CD4-positive, CD25-positive, alpha-beta regulatory T cell (primary cell): Measurements from ENCODE around the gene ANAPC15. TPM values are rescaled to one million over a fixed set of nuclear protein-coding genes. Genes with fewer than 3 reads are reported as not detected.
"Not testable (repeated sequence)": the region's sequence is repeated elsewhere in the genome, so short reads cannot be mapped to it uniquely, and the experiment has no call there.

Experiments
- ATAC-seq, 2 donors: fragments of 150-1000 bp; cut with Tn5 transposase; one replicate each; pipeline ENCODE4 v1.10.0; 2021; ENCODE audit warnings: low read depth in 2 of 2, moderate number of reproducible peaks in 2 of 2, moderate library complexity in 1 of 2
- DNase-seq, 3 donors: peaks; one replicate each; pipeline versions ENCODE4 v3.0.0 to v3.0.0-alpha.2; 2012 to 2022; ENCODE audit warnings: mixed read lengths in 1 of 3
- H3K27ac ChIP-seq: one replicate; pipeline ENCODE4 v1.7.0; 2013; ENCODE audit warnings: mild to moderate bottlenecking, low read length; ENCODE audit not compliant: insufficient read depth, poor library complexity, severe bottlenecking
- H3K27me3 ChIP-seq: one replicate; pipeline ENCODE4 v1.7.0; 2013; ENCODE audit warnings: low read length; ENCODE audit not compliant: control insufficient read depth, insufficient read depth
- H3K36me3 ChIP-seq: one replicate; pipeline ENCODE4 v1.7.0; 2013; ENCODE audit warnings: mild to moderate bottlenecking, low read length, moderate library complexity; ENCODE audit not compliant: control insufficient read depth, insufficient read depth
- H3K4me1 ChIP-seq: 2 replicates; pipeline ENCODE4 v1.7.0; 2013; ENCODE audit warnings: mild to moderate bottlenecking, low read length; ENCODE audit not compliant: insufficient read depth, control insufficient read depth, poor library complexity, severe bottlenecking
- H3K4me3 ChIP-seq: one replicate; pipeline ENCODE4 v1.7.0; 2013; ENCODE audit warnings: low read depth, mild to moderate bottlenecking, low read length, moderate library complexity
- H3K9me3 ChIP-seq, 2 experiments: 1 replicate in 1 of 2; 2 replicates in 1 of 2; pipeline ENCODE4 v1.7.0; 2013; ENCODE audit warnings: low read length in 2 of 2, mild to moderate bottlenecking in 1 of 2, moderate library complexity in 1 of 2; ENCODE audit not compliant: control insufficient read depth in 2 of 2
- H3K27ac Mint-ChIP-seq, 3 donors: one replicate each; pipeline ENCODE4 v1.8.0; 2020 to 2022; ENCODE audit warnings: mild to moderate bottlenecking in 3 of 3, mixed read lengths in 3 of 3, moderate library complexity in 2 of 3
- H3K27me3 Mint-ChIP-seq: one replicate; pipeline ENCODE4 v1.8.0; 2022; ENCODE audit warnings: mild to moderate bottlenecking, mixed read lengths
- H3K36me3 Mint-ChIP-seq: one replicate; pipeline ENCODE4 v1.8.0; 2020; ENCODE audit warnings: mixed read lengths
- H3K4me1 Mint-ChIP-seq, 4 donors: one replicate each; pipeline ENCODE4 v1.8.0; 2020 to 2022; ENCODE audit warnings: mixed read lengths in 4 of 4, mild to moderate bottlenecking in 1 of 4
- H3K4me3 Mint-ChIP-seq, 4 donors: one replicate each; pipeline ENCODE4 v1.8.0; 2020 to 2022; ENCODE audit warnings: mild to moderate bottlenecking in 4 of 4, mixed read lengths in 4 of 4, moderate library complexity in 3 of 4
- H3K9me3 Mint-ChIP-seq, 7 donors: one replicate each; pipeline ENCODE4 v1.8.0; 2020 to 2022; ENCODE audit warnings: mixed read lengths in 7 of 7, mild to moderate bottlenecking in 3 of 7, moderate library complexity in 2 of 7
- polyA plus RNA-seq, 4 donors: library from polyadenylated mRNA; unstranded; fragments of 300-500 nt; fragmentation: Illumina TruSeq; gene quantifications; one replicate each; pipeline ENCODE4 v1.2.3, GENCODE V29; 2021
- total RNA-seq: library from RNA; stranded (reverse); gene quantifications from one replicate; pipeline ENCODE4 v1.2.3, GENCODE V29; 2022

Gene ANAPC15
- total and polyA plus RNA-seq, 5 donors from 2014 or later = 46.3 to 103 (median 96.7) TPM

DNA sequence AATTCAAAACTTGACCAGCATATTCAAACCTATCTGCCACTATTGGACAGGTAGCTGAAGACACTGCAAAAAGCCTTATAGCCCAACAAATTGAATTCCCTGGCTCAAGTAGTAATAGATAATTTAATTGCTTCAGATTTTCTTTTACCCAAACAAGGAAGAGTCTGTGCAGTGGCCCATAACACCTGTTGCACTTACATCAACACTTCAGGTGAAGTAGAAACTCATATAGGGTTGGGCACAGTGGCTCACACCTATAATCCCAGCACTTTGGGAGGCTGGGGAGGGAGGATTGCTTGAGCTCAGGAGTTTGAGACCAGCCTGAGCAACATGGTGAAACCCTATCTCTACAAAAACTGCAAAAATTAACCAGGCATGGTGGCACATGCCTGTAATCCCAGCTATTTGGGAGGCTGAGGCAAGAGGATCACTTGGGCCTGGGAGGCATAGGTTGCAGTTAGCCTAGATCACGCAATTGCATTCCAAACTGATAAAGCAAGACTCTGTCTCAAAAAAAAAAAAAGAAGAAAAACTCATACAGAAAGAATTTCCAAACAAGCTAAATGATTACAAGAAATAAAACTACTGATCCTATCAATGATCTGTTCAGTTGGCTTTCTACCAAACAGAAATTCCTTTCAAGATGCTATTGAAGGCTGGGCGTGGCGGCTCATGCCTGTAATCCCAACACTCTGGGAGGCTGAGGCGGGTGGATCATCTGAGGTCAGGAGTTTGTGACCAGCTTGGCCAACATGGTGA lies 32.5 kb upstream of the ANAPC15 start:
- no peaks in the 10 kb centered on the region for H3K36me3 ChIP-seq
- H3K27me3 ChIP-seq = no peaks in the 10 kb centered on the region
- peaks cover 19% of the 10 kb centered on the region for H3K27me3 Mint-ChIP-seq
- H3K4me1 ChIP-seq = no peaks in the 10 kb centered on the region
- DNase-seq (no peak), ATAC-seq (no peak)
- H3K4me1 Mint-ChIP-seq = peaks cover 0 to 4% (median 0%) of the 10 kb centered on the region in 4 donors
- no peak overlapping the region for H3K4me3 ChIP-seq
- H3K36me3 Mint-ChIP-seq = no peaks in the 10 kb centered on the region
- H3K9me3 ChIP-seq = no peaks in the 10 kb centered on the region
- no peak overlapping the region for H3K4me3 Mint-ChIP-seq
- no peak overlapping the region for H3K27ac Mint-ChIP-seq
- no peak overlapping the region for H3K27ac ChIP-seq
- H3K9me3 Mint-ChIP-seq = no peaks in the 10 kb centered on the region

DNA sequence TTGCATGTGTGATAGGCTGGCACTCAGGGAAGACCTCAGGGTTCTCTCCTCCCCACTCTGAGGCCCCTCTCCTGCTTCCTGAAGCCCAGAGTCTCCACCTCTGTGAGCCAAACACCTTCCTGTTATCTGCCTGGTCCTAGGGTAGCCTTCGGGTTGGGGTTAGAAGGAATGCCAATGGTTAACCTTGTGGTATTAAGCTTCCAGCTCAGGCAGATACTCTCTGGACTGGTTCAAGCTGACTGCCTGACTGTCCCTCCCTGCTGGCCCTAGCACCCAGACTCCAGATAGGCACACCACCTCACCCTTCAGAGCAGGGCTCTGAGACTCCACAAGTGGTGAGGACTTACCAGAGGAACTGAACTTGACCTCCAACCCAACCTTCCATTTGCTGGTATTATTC lies 30.0 kb upstream of the ANAPC15 start:
- not testable (repeated sequence) for H3K4me1 ChIP-seq, H3K36me3 Mint-ChIP-seq, H3K27me3 ChIP-seq, H3K9me3 ChIP-seq, H3K36me3 ChIP-seq, H3K4me3 ChIP-seq, ATAC-seq, H3K4me1 Mint-ChIP-seq, H3K27ac ChIP-seq, H3K4me3 Mint-ChIP-seq, H3K27ac Mint-ChIP-seq, DNase-seq, H3K9me3 Mint-ChIP-seq
- H3K27me3 Mint-ChIP-seq = peaks cover 19% of the 10 kb centered on the region

DNA sequence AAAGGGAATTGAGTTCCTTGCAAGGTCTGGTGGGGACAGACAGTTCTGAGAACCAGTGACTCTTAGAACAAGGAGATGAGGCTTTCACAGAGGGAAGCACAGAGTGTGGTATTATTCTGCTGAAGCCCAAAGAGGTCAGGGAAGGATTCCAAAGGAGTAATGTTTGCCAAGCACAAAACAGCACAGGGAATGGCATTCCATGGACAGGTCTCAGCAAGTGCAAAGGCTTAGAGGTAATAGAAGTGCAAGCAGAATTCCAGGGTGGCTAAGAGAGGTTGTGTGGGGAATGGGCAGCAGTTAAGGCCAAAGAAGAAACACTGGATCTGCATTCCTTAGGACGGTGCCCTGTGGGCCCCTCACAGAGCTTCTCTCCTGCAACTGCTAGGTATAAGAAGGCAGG lies 29.6 kb upstream of the ANAPC15 start:
- not testable (repeated sequence) for H3K27ac ChIP-seq, DNase-seq, ATAC-seq, H3K36me3 Mint-ChIP-seq, H3K27me3 ChIP-seq, H3K27ac Mint-ChIP-seq, H3K4me1 Mint-ChIP-seq, H3K4me3 ChIP-seq, H3K9me3 ChIP-seq, H3K36me3 ChIP-seq, H3K4me3 Mint-ChIP-seq, H3K9me3 Mint-ChIP-seq, H3K4me1 ChIP-seq
- H3K27me3 Mint-ChIP-seq = peaks cover 19% of the 10 kb centered on the region

DNA sequence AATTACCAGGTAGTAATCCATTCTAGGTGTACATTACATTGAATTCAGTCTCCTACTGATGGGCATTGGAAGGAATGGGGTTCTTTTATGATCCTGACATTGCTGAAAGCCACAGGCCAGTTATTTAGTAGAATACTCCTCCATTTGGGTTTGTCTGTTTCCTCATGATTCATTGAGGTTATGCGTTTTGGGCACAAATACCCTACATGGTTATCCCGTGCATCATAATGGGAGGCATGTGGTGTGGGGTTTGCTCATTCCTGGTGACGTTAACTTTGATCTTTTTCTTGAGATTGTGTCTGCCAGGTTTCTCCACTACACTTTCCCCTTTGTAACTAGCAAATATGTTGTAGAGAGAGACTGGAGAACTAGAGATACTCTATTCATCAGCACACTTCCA lies 28.6 kb upstream of the ANAPC15 start:
- Histone ChIP-seq H3K27ac (no peak overlapping the region), H3K36me3 (no peaks in the 10 kb centered on the region), H3K9me3 (no peaks in the 10 kb centered on the region), H3K4me3 (no peak overlapping the region), H3K27me3 (no peaks in the 10 kb centered on the region), H3K4me1 (no peaks in the 10 kb centered on the region)
- Mint-ChIP-seq H3K4me3 (no peak overlapping the region), H3K4me1 (peaks cover 0 to 4% (median 0%) of the 10 kb centered on the region in 4 donors), H3K27me3 (peaks cover 24% of the 10 kb centered on the region), H3K36me3 (no peaks in the 10 kb centered on the region), H3K27ac (no peak overlapping the region), H3K9me3 (no peaks in the 10 kb centered on the region)
- no peak for ATAC-seq
- no peak for DNase-seq

DNA sequence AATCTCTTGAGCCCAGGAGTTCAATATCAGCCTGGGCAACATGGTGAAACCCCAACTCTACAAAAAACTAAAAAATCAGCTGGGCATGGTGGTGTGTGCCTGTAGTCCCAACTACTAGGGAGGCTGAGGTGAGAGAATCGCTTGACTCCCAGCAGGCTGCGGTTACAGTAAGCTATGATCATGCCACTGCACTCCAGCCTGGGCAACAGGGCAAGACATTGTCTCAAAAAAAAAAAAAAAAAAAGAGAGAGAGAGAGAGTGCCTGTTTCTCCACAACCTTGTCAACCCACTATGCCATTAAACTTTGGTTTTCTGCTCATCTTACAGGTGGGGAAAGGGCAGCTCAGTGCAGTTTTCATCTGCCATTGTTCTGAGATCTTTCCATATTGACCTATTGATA lies 28.2 kb upstream of the ANAPC15 start:
- Histone ChIP-seq H3K9me3 (no peaks in the 10 kb centered on the region), H3K27ac (no peak overlapping the region), H3K4me1 (no peaks in the 10 kb centered on the region), H3K4me3 (no peak overlapping the region), H3K27me3 (no peaks in the 10 kb centered on the region), H3K36me3 (no peaks in the 10 kb centered on the region)
- no peaks in the 10 kb centered on the region for H3K9me3 Mint-ChIP-seq
- H3K4me1 Mint-ChIP-seq = peaks cover 0 to 4% (median 0%) of the 10 kb centered on the region in 4 donors
- no peak overlapping the region for H3K4me3 Mint-ChIP-seq
- DNase-seq (no peak), ATAC-seq (no peak)
- no peak overlapping the region for H3K27ac Mint-ChIP-seq
- no peaks in the 10 kb centered on the region for H3K36me3 Mint-ChIP-seq
- H3K27me3 Mint-ChIP-seq = peaks cover 24% of the 10 kb centered on the region

DNA sequence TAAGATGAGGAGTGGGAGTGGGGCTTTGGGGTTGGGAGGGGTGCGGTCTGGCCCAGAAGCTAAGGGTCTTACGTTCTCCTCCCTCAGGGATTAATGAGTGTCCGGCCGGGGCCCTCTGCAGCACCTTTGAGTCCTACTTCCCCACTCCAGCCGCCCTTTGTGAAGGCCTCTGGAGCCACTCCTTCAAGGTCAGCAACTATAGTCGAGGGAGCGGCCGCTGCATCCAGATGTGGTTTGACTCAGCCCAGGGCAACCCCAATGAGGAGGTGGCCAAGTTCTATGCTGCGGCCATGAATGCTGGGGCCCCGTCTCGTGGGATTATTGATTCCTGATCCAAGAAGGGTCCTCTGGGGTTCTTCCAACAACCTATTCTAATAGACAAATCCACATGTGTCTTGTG lies 27.0 kb upstream of the ANAPC15 start:
- Mint-ChIP-seq H3K4me3 (no peak overlapping the region), H3K36me3 (no peaks in the 10 kb centered on the region), H3K4me1 (peaks cover 0 to 4% (median 0%) of the 10 kb centered on the region in 4 donors), H3K9me3 (no peaks in the 10 kb centered on the region), H3K27me3 (peaks cover 17% of the 10 kb centered on the region), H3K27ac (no peak overlapping the region)
- Histone ChIP-seq H3K36me3 (no peaks in the 10 kb centered on the region), H3K4me3 (no peak overlapping the region), H3K27ac (no peak overlapping the region), H3K4me1 (no peaks in the 10 kb centered on the region), H3K27me3 (no peaks in the 10 kb centered on the region), H3K9me3 (no peaks in the 10 kb centered on the region)
- ATAC-seq (no peak), DNase-seq (no peak)

DNA sequence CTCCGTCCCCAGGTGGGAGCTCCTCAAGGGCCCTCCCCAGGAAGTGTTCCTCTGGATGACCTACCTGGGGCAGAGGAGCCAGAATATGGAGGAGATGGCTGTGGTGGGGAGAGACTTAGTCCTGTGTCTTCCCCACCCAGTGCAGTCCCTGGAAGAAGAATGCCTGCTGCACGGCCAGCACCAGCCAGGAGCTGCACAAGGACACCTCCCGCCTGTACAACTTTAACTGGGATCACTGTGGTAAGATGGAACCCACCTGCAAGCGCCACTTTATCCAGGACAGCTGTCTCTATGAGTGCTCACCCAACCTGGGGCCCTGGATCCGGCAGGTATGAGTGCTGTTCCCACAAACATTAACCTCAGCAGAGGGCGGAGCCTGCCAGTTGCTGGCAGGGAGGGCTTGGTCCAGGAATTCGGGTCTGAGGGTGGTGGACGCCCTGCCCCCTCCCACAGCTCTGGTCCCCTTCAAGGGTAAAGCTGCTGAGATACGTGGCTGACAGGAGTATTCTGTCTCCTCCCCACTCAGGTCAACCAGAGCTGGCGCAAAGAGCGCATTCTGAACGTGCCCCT lies 26.4 kb upstream of the ANAPC15 start:
- Mint-ChIP-seq H3K27ac (no peak overlapping the region), H3K4me3 (no peak overlapping the region), H3K36me3 (no peaks in the 10 kb centered on the region), H3K9me3 (no peaks in the 10 kb centered on the region), H3K27me3 (peaks cover 16% of the 10 kb centered on the region), H3K4me1 (peaks cover 0 to 2% (median 0%) of the 10 kb centered on the region in 4 donors)
- Histone ChIP-seq H3K27ac (no peak overlapping the region), H3K27me3 (peaks cover 2% of the 10 kb centered on the region), H3K4me3 (no peak overlapping the region), H3K4me1 (no peaks in the 10 kb centered on the region), H3K36me3 (no peaks in the 10 kb centered on the region), H3K9me3 (no peaks in the 10 kb centered on the region)
- DNase-seq (no peak), ATAC-seq (no peak)

DNA sequence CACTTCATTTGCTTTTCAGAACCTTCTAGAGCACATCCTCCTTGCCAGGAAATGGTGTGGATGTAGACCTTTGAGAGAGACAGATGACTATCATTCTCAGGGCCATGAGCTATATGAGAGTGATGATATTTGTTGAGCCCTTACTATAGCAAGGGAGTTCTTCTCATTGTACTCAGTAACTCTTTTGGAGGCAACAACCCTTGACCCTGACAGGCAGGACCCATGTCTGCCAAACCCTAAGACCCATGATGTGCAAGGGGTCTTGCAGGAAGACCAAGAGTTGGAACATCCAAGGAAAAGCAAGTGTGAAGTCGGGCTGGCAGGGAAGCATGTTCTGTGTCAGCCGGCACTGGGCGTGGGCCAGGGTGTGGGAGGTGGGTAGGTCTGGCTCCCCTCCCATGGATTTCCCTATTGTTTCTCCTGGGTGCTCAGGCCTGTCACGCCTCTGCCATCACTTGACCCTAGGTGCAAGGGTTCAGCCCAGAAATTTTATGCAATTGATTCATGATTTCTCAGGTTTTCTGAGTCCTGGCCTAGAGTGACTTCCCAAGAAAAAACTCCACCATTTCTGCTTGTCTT lies 24.3 kb upstream of the ANAPC15 start:
- no peaks in the 10 kb centered on the region for H3K9me3 ChIP-seq
- no peaks in the 10 kb centered on the region for H3K36me3 Mint-ChIP-seq
- H3K36me3 ChIP-seq = no peaks in the 10 kb centered on the region
- DNase-seq = peak in 1 of 3 donors; percentile 8
- no peak for ATAC-seq
- H3K4me3 ChIP-seq = no peak overlapping the region
- H3K4me1 ChIP-seq = no peaks in the 10 kb centered on the region
- no peak overlapping the region for H3K27ac Mint-ChIP-seq
- H3K4me1 Mint-ChIP-seq = no peaks in the 10 kb centered on the region
- H3K9me3 Mint-ChIP-seq = no peaks in the 10 kb centered on the region
- H3K27me3 ChIP-seq = peaks cover 12% of the 10 kb centered on the region
- H3K27ac ChIP-seq = no peak overlapping the region
- peaks cover 24% of the 10 kb centered on the region for H3K27me3 Mint-ChIP-seq
- no peak overlapping the region for H3K4me3 Mint-ChIP-seq
